Thymus (tissue), 11 donors: Measurements from ENCODE around the gene TSPEAR. TPM values are rescaled to one million over a fixed set of nuclear protein-coding genes. Genes with fewer than 3 reads are reported as not detected.
"Not testable (repeated sequence)": the region's sequence is repeated elsewhere in the genome, so short reads cannot be mapped to it uniquely, and the experiment has no call there.

ENCODE experiments used
- DNase-seq, 9 donors: peaks; one replicate each; pipeline ENCODE4 v3.0.0-alpha.2; 2013; ENCODE audit warnings: low spot score in 9 of 9, low read depth in 6 of 9, missing footprints in 1 of 9
- H3K27ac ChIP-seq, 2 donors: one replicate each; pipeline ENCODE4 v1.5.1; 2013; ENCODE audit warnings: control low read depth in 1 of 2, low read depth in 1 of 2, low read length in 1 of 2, mild to moderate bottlenecking in 1 of 2, moderate library complexity in 1 of 2
- H3K27me3 ChIP-seq, 2 donors: one replicate each; pipeline ENCODE4 v1.5.1; 2013; ENCODE audit warnings: low read length in 1 of 2; ENCODE audit not compliant: control insufficient read depth in 2 of 2, insufficient read depth in 1 of 2
- H3K36me3 ChIP-seq, 2 donors: one replicate each; pipeline ENCODE4 v1.5.1; 2013; ENCODE audit warnings: low read length in 1 of 2, mild to moderate bottlenecking in 1 of 2, moderate library complexity in 1 of 2; ENCODE audit not compliant: control insufficient read depth in 2 of 2, insufficient read depth in 2 of 2
- H3K4me1 ChIP-seq, 2 donors: one replicate each; pipeline ENCODE4 v1.5.1; 2013; ENCODE audit warnings: low read length in 2 of 2; ENCODE audit not compliant: control insufficient read depth in 2 of 2, insufficient read depth in 2 of 2
- H3K4me3 ChIP-seq, 2 donors: one replicate each; pipeline ENCODE4 v1.5.1; 2013; ENCODE audit warnings: low read length in 2 of 2, control low read depth in 1 of 2, mild to moderate bottlenecking in 1 of 2
- H3K9me3 ChIP-seq, 2 donors: one replicate each; pipeline ENCODE4 v1.5.1; 2013; ENCODE audit warnings: low read length in 1 of 2, mild to moderate bottlenecking in 1 of 2; ENCODE audit not compliant: control insufficient read depth in 2 of 2, insufficient read depth in 1 of 2
- WGBS: extraction: QIAGEN DNeasy Blood & Tissue Kit; methylation state at CpG from one replicate; pipeline ENCODE4 v1.1.7; 2013; 5-methylcytosine and 5-hydroxymethylcytosine counted together
- polyA plus RNA-seq: library from polyadenylated mRNA; stranded (reverse); fragments of 200-250 nt; gene quantifications from one replicate; pipeline ENCODE4 v1.2.3, GENCODE V29; 2013
- total RNA-seq: library from RNA; stranded (reverse); fragments of 120-200 nt; gene quantifications from one replicate; pipeline ENCODE4 v1.2.4, GENCODE V29; 2013
- donor health status: healthy.

The TSPEAR gene
- total and polyA plus RNA-seq, 2 donors: 0.07 to 0.38 TPM

GRCh38 chr21:44558695-44559094, 152.7 kb downstream of the TSPEAR start, which contains the start of gene KRTAP10-3:
TSS of gene KRTAP10-3 (minus strand) at chr21:44558795. CDS start at chr21:44558715, 80 bp downstream.
- no peak for DNase-seq
- no peaks in the 10 kb centered on the region for H3K4me1 ChIP-seq
- no peaks in the 10 kb centered on the region for H3K36me3 ChIP-seq
- H3K27me3 ChIP-seq: peaks cover 0 to 7% of the 10 kb centered on the region in 2 donors
- no peak within 1 kb of the TSS for H3K4me3 ChIP-seq
- H3K9me3 ChIP-seq: no peaks in the 10 kb centered on the region
- H3K27ac ChIP-seq: no peak within 1 kb of the TSS
- 72% methylated on average over 5 of the region's 5 CpGs for WGBS

- WGBS: 80% methylated on average over 10 of the region's 10 CpGs
- H3K9me3 ChIP-seq, H3K27ac ChIP-seq, H3K4me3 ChIP-seq, DNase-seq, H3K27me3 ChIP-seq, H3K4me1 ChIP-seq, H3K36me3 ChIP-seq: not testable (repeated sequence)
Measured at GRCh38 chr21:44558329-44558675, 153.1 kb downstream of the TSPEAR start.

- Histone ChIP-seq H3K9me3 (no peaks in the 10 kb centered on the region), H3K4me1 (no peaks in the 10 kb centered on the region), H3K36me3 (no peaks in the 10 kb centered on the region), H3K27me3 (peaks cover 0 to 9% of the 10 kb centered on the region in 2 donors), H3K4me3 (no peak overlapping the region), H3K27ac (no peak overlapping the region)
- 73% methylated on average over 30 of the region's 30 CpGs for WGBS
- DNase-seq: no peak
Measured at GRCh38 chr21:44557491-44558328, 153.7 kb downstream of the TSPEAR start.

- 75% methylated on average over 9 of the region's 9 CpGs for WGBS
- Histone ChIP-seq H3K36me3 (no peaks in the 10 kb centered on the region), H3K27ac (no peak overlapping the region), H3K27me3 (peaks cover 0 to 9% of the 10 kb centered on the region in 2 donors), H3K4me3 (no peak overlapping the region), H3K4me1 (no peaks in the 10 kb centered on the region), H3K9me3 (no peaks in the 10 kb centered on the region)
- no peak for DNase-seq
Measured at GRCh38 chr21:44556879-44557278, 154.5 kb downstream of the TSPEAR start.

- H3K9me3 ChIP-seq: no peaks in the 10 kb centered on the region
- H3K4me3 ChIP-seq: no peak overlapping the region
- H3K27ac ChIP-seq: no peak overlapping the region
- 84% methylated on average over 13 of the region's 13 CpGs for WGBS
- H3K27me3 ChIP-seq: peaks cover 0 to 11% of the 10 kb centered on the region in 2 donors
- DNase-seq: no peak
- no peaks in the 10 kb centered on the region for H3K36me3 ChIP-seq
- no peaks in the 10 kb centered on the region for H3K4me1 ChIP-seq
Measured at GRCh38 chr21:44555200-44555875, 156.0 kb downstream of the TSPEAR start.

- DNase-seq: no peak
Measured at GRCh38 chr21:44552681-44553080, 158.7 kb downstream of the TSPEAR start.

GRCh38 chr21:44552136-44552535, 159.2 kb downstream of the TSPEAR start:
- Histone ChIP-seq H3K36me3 (no peaks in the 10 kb centered on the region), H3K9me3 (peaks cover 0 to 2% of the 10 kb centered on the region in 2 donors), H3K27me3 (peaks cover 0 to 6% of the 10 kb centered on the region in 2 donors), H3K4me3 (no peak overlapping the region), H3K4me1 (peaks cover 0 to 6% of the 10 kb centered on the region in 2 donors), H3K27ac (no peak overlapping the region)
- no peak for DNase-seq
- WGBS: 88% methylated on average over 6 of the region's 6 CpGs

More at GRCh38 chr21:44552681-44553080, 158.7 kb downstream of the TSPEAR start:
- H3K36me3 ChIP-seq: no peaks in the 10 kb centered on the region
- no peak overlapping the region for H3K27ac ChIP-seq
- H3K4me3 ChIP-seq: no peak overlapping the region
- H3K9me3 ChIP-seq: peaks cover 0 to 2% of the 10 kb centered on the region in 2 donors
- peaks cover 0 to 10% of the 10 kb centered on the region in 2 donors for H3K27me3 ChIP-seq
- 90% methylated on average over 13 of the region's 13 CpGs for WGBS
- H3K4me1 ChIP-seq: peaks cover 0 to 4% of the 10 kb centered on the region in 2 donors

- 84% methylated on average over 17 of the region's 17 CpGs for WGBS
- H3K36me3 ChIP-seq: no peaks in the 10 kb centered on the region
- H3K27me3 ChIP-seq: peaks cover 0 to 6% of the 10 kb centered on the region in 2 donors
- H3K4me1 ChIP-seq: peaks cover 0 to 6% of the 10 kb centered on the region in 2 donors
- no peak within 1 kb of the TSS for H3K27ac ChIP-seq
- H3K4me3 ChIP-seq: no peak within 1 kb of the TSS
- no peak for DNase-seq
- H3K9me3 ChIP-seq: peaks cover under 1 to 2% of the 10 kb centered on the region in 2 donors
Measured at GRCh38 chr21:44551340-44551961, 159.9 kb downstream of the TSPEAR start, which contains the start of gene KRTAP10-2. TSS of gene KRTAP10-2 (minus strand) at chr21:44551505. CDS start at chr21:44551458, 47 bp downstream.
